Upper lobe of left lung (tissue), 4 donors: Measurements from ENCODE around the gene EPHA4.

ENCODE experiments used
- EP300 ChIP-seq, 4 donors: sonication (generic); formaldehyde crosslinking; IDR thresholded peaks; one replicate each; pipeline ENCODE4 v1.5.1; 2017; ENCODE audit warnings: antibody characterized with exemption in 4 of 4, control low read depth in 2 of 4
- TF ChIP-seq, protein P1 (sequence below), 6 experiments: fragments of 450-650 bp in 4 of 6; fragments of 200-600 bp in 2 of 6; sonication (generic) in 2 of 6; IDR thresholded peaks; one replicate each; pipeline ENCODE4 v1.5.1; 2016 to 2019; ENCODE audit warnings: antibody characterized with exemption in 6 of 6

DNA sequence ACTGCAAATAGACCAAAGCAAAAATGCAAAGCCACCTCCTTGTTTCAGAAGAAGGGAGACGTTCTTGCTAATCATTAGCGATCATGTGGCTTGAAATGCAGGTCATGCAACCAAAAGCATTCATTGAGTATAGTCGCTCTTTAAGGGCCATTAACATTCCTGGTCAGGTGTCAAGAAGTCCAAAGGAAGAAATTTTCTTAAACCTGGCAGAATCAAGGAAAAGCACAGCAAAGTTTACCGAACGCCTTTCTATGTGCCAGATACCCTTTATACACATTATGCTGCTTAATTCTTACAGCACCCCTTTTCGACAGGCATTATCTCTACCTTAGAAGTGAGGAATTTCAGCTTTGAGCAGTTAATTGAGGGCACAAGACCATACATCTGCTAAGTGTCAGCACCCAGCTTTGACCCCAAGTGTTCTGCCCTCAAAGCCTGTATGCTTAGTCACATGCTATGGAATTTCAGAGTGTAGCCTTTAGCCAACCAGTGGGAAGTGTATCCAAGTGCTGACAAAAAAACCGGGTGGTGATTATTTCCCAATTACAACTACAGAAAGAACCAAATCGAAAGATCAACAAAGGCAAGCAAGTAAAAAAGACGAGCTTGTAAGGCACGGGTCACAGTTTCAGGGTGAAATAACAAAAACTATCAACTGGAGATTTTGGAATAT is 70.8 kb downstream of the EPHA4 start:
- TF ChIP-seq EP300 (IDR thresholded peaks at IDR 0.05): no peak
- TF ChIP-seq, protein P1, sequence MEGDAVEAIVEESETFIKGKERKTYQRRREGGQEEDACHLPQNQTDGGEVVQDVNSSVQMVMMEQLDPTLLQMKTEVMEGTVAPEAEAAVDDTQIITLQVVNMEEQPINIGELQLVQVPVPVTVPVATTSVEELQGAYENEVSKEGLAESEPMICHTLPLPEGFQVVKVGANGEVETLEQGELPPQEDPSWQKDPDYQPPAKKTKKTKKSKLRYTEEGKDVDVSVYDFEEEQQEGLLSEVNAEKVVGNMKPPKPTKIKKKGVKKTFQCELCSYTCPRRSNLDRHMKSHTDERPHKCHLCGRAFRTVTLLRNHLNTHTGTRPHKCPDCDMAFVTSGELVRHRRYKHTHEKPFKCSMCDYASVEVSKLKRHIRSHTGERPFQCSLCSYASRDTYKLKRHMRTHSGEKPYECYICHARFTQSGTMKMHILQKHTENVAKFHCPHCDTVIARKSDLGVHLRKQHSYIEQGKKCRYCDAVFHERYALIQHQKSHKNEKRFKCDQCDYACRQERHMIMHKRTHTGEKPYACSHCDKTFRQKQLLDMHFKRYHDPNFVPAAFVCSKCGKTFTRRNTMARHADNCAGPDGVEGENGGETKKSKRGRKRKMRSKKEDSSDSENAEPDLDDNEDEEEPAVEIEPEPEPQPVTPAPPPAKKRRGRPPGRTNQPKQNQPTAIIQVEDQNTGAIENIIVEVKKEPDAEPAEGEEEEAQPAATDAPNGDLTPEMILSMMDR (IDR thresholded peaks at IDR 0.05): no peak
